Islet precursor cell (in vitro differentiated cells): ENCODE data around the gene ADAMTS20.
"Not testable (repeated sequence)": the region's sequence is repeated elsewhere in the genome, so short reads cannot be mapped to it uniquely, and the experiment has no call there.

Source experiments
- DNase-seq: peaks from one replicate; pipeline ENCODE4 v3.0.0-alpha.2; 2018

Gene ADAMTS20, protein sequence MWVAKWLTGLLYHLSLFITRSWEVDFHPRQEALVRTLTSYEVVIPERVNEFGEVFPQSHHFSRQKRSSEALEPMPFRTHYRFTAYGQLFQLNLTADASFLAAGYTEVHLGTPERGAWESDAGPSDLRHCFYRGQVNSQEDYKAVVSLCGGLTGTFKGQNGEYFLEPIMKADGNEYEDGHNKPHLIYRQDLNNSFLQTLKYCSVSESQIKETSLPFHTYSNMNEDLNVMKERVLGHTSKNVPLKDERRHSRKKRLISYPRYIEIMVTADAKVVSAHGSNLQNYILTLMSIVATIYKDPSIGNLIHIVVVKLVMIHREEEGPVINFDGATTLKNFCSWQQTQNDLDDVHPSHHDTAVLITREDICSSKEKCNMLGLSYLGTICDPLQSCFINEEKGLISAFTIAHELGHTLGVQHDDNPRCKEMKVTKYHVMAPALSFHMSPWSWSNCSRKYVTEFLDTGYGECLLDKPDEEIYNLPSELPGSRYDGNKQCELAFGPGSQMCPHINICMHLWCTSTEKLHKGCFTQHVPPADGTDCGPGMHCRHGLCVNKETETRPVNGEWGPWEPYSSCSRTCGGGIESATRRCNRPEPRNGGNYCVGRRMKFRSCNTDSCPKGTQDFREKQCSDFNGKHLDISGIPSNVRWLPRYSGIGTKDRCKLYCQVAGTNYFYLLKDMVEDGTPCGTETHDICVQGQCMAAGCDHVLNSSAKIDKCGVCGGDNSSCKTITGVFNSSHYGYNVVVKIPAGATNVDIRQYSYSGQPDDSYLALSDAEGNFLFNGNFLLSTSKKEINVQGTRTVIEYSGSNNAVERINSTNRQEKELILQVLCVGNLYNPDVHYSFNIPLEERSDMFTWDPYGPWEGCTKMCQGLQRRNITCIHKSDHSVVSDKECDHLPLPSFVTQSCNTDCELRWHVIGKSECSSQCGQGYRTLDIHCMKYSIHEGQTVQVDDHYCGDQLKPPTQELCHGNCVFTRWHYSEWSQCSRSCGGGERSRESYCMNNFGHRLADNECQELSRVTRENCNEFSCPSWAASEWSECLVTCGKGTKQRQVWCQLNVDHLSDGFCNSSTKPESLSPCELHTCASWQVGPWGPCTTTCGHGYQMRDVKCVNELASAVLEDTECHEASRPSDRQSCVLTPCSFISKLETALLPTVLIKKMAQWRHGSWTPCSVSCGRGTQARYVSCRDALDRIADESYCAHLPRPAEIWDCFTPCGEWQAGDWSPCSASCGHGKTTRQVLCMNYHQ (N-terminal part only)

DNA sequence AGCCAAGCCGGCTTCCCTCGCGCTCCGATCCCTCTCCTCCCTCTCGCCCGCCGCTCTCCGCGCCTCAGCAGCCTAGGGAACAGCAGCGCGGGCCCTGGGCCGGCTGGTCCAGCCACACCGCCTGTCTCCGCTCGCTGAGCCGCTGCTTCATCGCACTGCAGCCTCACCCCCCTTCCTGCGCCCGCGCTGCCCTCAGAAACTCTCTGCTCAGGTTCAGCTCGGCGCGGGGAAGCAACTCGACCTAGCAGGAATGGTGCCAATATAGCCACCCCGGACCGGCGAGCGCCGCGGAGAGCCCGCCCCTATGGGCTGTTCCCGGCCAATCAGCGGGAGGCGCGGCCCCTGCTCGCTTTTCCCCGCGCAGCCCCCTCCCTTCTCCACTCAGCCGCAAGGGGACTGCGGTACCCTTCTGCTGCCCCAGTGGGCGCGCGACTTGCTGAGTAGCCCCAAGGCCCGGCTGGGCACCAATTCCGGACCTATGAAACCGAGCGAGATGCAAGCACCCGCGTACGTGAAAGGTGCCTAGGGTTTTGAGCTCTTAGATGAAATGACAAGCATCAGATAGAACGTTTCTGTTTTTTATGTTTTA lies at the start of gene ADAMTS20:
Gene ADAMTS20 (minus strand): TSS at position 233 of the 589 bp plus-strand sequence. CDS start 282 bp downstream, outside the sequence.
- DNase-seq, result peak; percentile 96

DNA sequence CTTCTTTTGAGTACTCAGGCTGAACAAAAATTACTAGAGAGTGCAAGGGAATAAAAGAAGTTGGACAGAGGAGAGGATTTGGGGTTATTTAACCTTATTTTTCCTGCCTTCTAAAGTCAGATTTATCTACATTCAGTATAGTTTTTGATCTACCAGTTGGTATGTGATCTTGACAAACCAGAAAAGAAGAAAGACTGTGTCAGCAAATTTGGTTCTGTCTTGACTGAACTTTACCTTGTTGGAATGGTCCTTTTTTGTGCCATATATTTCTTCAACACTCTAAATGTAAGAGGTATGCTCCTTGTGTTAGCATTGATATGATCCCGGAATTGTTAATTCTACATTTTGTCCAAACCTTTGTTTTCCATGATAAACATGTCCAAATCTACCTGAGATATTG lies 47.7 kb upstream of the ADAMTS20 start:
- DNase-seq, result no peak

DNA sequence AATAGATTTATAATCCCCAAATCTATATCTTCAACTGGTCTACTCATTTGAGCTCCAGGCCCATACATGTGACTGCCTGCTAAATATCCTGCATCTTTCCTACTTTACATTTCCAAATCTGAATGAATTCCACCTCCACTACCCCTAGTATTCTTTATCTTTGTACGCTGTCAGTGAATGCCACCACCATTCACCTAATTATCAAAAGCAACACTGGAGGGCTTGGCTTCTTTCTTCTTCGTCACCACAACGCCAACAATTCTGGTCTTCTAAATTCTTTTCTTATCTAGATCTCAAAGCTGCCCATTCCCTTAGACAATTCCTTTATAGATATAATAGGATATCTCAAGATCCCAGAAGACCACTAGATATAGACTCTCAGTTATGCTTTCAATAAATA lies 47.1 kb upstream of the ADAMTS20 start:
- DNase-seq, result no peak

DNA sequence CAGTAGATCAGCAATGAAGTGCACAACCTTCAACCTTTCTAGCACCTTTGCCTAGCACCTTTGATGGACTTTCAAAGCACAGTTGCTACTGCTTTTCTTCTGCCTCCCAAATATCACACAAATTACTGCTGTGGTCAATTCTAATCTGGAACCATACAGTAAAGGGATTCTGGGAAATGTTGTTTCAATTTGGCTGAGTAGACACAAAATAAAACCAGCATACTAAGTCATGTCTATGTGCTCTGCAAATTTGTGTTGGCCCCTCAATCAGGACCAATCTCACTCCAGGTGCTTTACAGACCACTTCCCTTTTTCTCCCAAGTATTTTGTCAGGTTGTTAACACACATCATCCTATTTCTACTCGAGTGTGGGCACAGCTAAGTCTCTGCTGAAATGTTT lies 38.3 kb upstream of the ADAMTS20 start:
- DNase-seq, result no peak

DNA sequence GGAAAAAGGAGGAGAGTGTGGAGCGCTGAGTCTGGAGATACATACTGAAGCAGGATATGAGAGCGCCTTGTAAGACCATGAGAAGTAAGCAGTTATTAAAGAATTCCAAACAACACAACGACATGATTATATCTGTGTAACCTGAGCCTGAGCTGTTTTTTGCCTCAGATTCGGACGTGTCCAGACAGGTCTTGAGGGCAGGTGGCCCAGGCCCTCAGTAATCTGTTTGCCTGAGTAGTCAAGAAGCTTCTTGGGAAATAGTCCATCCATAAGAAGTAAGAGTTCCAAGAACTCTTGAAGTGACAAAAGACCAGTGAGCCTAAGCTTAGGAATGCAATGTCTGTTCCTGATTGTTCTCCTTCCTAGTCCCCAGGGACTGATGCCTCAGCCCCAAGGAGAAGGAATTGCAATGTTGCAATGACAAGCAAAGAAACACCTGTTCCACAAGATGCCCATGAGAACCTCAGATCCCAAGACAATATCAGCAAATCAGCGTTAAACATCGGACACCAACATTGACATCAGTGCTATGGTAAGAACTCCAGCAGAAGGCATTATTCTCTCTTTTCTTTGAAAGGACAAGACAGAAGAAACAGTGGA lies 34.7 kb upstream of the ADAMTS20 start:
- peak; percentile 68 for DNase-seq

DNA sequence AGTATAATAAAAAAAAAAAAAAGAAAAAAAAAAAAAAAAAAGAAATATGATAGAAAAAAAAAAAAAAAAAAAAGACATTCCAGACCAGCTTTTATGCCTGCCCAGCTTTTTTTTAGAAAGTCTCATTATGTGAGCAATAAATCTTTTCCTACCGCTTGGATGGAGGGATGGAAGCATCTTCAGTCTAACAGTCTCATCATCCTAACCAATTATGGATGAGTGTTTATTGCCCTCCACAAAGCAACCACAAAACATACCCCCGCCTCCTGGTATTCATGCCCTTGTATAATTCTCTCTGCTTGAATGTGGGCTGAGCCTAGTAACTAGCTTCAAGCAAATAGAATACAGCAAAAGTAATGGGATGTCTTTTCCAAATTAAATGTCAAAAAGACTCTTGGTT lies 33.7 kb upstream of the ADAMTS20 start:
- no peak for DNase-seq

DNA sequence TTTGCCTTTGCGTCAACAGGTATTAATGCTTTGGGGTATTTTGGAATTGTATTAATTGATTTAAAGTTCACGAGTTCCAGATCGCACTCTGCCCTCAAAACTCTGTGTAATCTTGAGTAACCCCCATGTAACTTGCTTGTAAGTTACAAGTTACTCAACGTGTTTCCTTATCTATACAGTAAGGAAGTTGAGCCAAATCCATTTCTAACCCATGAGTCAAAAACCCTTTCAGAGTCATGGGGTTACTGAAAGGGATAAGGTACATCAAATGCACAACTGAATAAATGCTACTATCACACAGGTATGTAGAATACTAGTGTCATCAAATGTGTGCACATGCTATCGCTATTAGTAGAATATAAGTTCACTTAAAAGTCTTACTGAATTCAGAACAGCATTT lies 28.6 kb upstream of the ADAMTS20 start:
- DNase-seq, result no peak

DNA sequence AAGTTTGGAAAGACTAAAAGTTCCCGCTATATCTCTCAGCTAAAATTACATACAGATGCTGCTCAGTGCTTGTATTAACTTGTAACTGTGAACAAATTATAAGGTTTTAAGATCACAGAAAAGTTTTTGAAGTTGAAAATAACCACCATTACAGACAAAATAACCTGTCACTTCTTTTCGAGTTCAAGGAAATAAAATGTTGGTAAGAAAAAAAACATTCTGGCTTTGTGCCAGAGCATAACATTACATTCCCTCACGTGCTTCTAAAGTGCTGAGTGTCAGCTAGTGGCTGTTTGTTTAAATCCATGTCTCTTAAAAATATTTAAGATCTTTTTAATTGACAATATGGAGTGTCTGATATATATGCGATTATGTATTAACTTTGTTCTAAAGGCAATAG lies 27.2 kb upstream of the ADAMTS20 start:
- DNase-seq, result no peak

DNA sequence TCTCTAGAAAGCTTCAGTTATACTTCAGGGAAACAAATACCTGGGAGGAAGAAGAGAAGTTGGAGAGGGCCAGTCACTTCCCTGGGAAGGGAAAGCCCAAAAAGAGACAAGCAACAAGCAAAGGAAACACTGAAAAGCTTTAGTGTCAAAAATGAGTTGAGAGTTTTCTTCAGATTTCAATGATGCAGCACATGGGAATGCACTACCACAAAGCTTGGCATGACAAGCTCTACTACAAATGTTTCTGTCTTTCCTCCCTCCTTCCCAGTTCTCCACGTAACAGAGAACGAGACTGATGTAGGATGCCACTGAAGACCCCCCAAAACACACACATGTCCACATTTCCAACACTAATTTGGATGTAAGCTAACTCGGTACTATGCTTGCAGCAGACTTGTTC lies 26.8 kb upstream of the ADAMTS20 start:
- no peak for DNase-seq

DNA sequence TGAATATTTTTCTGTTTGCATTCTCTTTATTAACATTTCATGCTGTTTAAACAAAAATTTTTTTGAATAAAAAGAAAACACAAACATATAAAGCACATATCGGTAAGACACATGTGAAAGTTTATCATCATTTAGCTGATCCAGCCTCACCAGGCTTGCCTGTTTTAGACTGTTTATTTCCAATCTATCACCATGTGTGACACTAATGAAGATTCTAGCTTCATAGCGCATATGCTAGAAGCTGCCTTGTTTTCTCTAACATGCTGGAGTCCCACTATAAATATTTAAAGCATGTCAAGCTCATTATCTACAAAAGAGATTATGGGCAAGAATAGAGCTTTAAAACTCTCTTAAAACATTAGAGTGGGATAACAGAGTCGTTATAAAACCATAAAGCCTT lies 25.4 kb upstream of the ADAMTS20 start:
- no peak for DNase-seq

DNA sequence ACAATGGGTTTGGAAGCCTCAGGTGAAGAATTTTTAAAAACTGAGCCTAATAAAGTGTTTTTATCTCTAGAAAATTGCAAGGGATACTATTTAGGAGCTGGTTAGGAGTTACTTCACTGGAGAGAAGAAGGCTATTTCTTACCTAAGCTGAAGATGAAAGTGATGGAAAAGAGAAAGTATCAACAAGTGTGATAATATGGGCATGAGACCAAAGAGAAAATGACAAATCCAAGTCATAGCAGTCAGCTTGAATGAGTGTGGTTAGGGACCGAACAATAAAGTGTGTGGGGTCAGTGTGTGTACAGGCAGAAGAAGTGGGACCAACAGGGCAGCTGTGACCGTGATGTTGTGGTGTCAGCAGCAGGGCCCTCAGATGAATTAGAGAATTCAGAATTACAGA lies 24.2 kb upstream of the ADAMTS20 start:
- DNase-seq, result no peak

DNA sequence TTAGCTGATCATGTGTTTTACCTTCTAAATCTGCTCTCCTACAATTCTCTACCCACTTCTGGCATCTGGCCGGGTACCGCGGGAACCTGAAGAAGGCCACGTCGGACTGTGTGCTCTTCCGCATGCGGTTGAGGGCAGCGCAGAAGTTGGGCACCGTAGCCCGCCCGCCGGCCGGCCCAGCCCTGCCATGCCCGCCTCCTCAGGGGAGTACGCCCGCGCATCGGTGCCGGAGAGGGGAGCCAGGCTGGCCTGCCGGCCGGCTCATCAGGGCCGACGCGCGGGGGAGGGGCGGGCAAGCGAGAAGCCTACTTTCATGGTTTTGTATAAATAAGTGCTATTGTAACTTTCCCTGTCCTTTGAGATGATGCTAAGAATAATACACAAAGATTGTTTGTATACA lies 19.9 kb upstream of the ADAMTS20 start:
- DNase-seq, result no peak

DNA sequence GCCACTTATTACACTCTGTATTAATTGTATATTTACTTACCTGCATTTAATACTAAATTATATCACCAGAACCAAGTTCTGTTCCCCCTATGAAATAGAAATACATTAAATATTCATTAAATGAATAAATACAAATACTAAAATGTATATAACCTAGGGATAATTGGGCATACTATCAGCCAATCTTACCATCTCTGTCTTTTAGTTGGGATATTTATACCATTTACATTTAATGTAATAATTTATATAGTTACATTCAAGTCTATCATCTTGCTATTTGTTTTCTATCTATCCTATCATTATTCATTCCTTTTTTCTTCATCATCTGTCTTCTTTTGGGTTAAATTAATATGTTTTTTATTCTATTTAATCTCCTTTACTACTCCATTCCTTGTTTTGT lies 4.1 kb upstream of the ADAMTS20 start:
- no peak for DNase-seq

DNA sequence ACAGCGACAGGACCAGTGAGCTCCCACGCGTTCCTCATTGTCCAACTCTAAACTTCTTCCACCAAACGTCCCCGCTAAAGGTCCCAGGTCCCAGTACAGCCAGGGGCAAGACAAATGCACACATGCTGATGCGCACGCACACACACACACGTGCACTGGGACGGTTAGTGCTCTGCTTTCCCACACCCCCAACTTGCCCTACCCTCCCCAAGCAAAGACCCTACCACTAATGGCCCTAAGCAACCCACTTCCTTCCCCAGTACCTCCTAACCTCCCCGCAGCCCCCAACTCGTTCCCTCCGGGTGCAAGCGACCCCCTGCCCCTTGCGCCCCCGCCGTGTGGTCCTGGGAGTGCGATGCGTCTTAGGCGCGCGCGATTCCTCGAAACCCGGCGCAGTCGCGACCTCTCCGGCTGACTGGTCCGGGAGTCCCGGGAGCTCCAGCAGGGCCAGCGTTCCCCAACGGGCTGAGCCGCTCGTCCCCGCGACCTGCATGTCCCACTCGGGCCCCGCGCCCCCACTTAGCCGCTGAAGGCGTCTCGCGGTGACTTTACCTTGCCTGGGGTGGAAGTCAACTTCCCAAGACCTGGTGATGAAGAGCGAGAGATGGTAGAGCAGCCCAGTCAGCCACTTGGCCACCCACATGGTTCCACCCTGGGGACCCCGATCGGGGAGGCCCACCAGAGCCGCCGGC lies 578 bp downstream of the ADAMTS20 start:
- DNase-seq, result peak; percentile 69

DNA sequence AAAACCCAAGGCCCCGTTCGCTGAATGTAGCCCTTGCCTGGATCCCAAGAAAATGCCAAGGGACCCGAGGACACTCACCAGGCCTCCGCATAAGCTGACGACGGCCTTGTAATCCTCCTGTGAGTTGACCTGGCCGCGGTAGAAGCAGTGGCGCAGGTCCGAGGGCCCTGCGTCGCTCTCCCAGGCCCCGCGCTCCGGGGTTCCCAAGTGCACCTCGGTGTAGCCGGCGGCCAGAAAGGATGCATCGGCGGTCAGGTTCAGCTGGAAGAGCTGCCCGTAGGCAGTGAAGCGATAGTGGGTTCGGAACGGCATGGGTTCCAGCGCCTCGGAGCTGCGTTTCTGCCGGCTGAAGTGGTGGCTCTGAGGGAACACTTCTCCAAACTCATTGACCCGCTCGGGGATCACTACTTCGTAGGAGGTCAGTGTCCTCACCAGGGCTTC lies 1.2 kb downstream of the ADAMTS20 start:
- DNase-seq, result peak; percentile 56

DNA sequence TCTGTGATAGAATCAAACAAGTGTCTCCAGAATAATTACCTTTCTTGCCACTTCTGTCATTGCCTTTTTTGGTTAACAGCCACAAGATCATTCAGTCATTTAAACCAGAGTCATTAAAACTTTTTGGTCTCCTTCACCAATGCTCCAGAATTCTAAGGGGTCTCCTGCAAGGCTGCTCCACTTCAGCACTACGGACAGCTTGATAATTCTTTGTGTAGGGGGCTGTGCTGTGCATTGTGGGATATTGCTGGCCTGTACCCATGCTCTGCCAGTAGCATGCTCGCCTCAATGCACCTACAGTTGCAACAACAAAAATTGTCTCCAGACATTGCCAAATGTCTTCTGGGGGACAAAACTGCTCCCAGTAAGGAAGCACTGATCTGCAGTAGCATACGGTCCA lies 7.3 kb downstream of the ADAMTS20 start:
- DNase-seq, result no peak

DNA sequence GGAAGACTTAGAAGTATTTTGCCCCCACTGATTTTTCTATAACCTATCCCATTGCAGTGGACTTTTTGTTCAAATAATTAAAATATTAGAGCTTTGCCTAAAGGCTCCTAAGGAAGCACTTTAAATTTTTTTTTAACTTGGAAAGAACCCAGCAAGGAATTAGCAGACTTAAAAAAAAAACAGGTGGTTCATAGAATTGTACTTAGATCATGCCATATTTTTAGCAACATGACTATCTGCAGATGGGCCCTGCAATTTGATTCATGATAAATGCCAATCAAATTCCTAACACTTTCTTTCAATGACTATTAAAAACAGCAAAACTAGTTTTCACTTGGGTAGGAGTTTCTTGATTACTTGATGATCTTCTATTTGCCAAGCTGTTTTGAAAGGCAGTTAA lies 11.5 kb downstream of the ADAMTS20 start:
- no peak for DNase-seq

DNA sequence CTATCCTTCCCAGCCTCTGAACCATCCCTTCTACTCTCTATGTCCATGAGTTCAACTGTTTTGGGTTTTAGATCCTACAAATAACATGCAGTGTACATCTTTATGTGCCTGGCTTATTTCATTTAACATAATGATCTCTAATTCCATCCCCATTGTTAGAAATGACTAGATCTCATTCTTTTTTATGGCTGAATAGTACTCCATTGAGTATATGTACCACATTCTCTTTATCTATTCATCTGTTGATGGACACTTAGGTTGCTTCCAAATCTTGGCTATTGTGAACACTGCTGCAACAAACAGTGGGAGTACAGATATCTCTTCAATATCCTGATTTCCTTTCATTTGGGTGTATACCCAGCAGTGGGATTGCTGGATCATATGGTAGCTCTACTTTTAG lies 14.3 kb downstream of the ADAMTS20 start:
- not testable (repeated sequence) for DNase-seq

DNA sequence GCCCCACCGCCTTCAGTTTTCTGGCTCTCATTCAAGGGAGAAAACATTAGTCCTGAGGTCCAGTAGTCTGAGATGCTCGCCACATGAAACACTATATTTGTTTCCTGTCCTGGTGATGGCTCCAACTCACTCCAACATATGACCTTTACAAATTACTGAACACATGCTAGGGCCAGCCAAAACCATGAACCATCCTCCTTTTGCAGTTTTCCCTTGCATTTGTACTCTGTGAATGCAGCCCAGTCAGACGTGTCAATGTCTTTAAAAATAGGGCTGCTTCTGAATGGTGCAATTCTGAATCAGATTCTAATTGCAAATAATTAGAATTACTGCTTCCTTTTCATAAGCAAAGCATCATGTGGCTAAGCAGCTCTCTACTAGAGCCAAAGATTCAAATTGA lies 36.0 kb downstream of the ADAMTS20 start:
- DNase-seq, result no peak

DNA sequence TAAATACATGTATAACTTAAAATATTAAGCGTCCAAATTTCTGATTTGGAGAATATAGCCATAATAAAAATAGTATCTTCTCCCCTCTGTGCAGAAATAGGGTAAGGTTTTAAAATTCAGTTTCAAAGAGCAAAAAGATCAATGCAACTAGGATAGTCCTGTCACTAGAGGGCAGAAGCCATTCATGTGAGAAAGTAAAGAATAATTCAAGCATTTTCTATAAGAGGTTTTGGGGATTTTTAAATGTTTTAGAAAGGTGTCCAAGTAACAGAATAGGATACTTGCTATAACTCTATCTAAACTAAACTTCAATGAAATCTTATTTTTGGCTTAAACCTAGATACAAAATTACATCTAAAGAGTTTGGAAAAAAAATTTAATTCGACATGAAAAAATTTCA lies 50.3 kb downstream of the ADAMTS20 start:
- no peak for DNase-seq

DNA sequence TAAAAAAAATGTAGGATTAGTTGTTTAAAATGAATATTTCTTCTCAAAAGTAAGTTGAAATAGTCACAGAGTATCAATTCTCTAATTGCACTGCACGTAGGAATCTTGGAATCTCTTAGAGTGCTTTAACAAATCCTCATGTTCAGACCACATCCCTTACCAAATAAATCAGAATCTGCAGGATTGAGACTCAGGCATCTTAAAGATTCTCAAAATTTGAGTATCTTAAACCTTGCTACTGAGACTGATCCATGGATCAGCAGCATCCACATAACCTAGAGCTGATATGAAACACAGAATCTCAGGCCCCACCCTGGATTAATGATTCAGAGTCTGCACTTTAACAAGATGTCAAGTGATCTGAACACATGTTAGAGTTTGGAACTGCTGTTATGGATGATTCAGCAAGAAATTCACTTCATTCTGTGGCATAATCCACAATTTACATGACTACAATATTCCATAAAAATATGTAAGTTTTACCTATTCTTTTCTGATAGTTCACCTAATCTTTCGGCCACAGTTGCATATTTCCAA lies 58.7 kb downstream of the ADAMTS20 start:
- no peak for DNase-seq
